H1 (cell line): ENCODE results near the gene EHHADH. TPM values are rescaled to one million over a fixed set of nuclear protein-coding genes. Genes with fewer than 3 reads are reported as not detected.

Experiments used
- CTCF ChIA-PET: fragments of 300-600 bp; sonication (Branson Sonifier 250); formaldehyde crosslinking; loops from one replicate; lab custom pipeline; 2021; ENCODE audit not compliant: partially characterized antibody; lab: Charles Lee
- POLR2A ChIA-PET: fragments of 300-600 bp; sonication (Branson Sonifier 250); formaldehyde crosslinking; loops from one replicate; lab custom pipeline; 2021; ENCODE audit warnings: inconsistent platforms; ENCODE audit not compliant: partially characterized antibody; lab: Charles Lee
- DNase-seq, 2 experiments: peaks; one replicate each; pipeline versions ENCODE4 v3.0.0 to v3.0.0-alpha.2; 2010 to 2022; ENCODE audit warnings: low spot score in 2 of 2, low read depth in 1 of 2, mixed read lengths in 1 of 2
- FAIRE-seq: peaks from 2 replicates; lab custom pipeline; 2011; peaks lifted over from hg19 to GRCh38; lab: Jason Lieb, UNC
- H2AFZ ChIP-seq: 2 replicates; pipeline ENCODE4 v1.8.1; 2012; ENCODE audit warnings: low read length, inconsistent platforms
- H2AK5ac ChIP-seq: 2 replicates; pipeline ENCODE4 v1.6.1; 2013; ENCODE audit warnings: low read depth, low read length
- H2BK120ac ChIP-seq: replicated peaks from 2 replicates; pipeline ENCODE3; 2013; ENCODE audit warnings: low read depth, low read length, inconsistent platforms
- H2BK12ac ChIP-seq: 2 replicates; pipeline ENCODE4 v1.6.1; 2013; ENCODE audit warnings: low read depth, low read length
- H2BK15ac ChIP-seq: 2 replicates; pipeline ENCODE4 v1.6.1; 2013; ENCODE audit warnings: low read length
- H2BK20ac ChIP-seq: 2 replicates; pipeline ENCODE4 v1.6.1; 2013; ENCODE audit warnings: low read length
- H2BK5ac ChIP-seq: 2 replicates; pipeline ENCODE4 v1.6.1; 2013; ENCODE audit warnings: low read depth, low read length
- H3K14ac ChIP-seq: 2 replicates; pipeline ENCODE4 v1.6.1; 2013; ENCODE audit warnings: inconsistent platforms; ENCODE audit not compliant: insufficient read length
- H3K18ac ChIP-seq: 2 replicates; pipeline ENCODE4 v1.6.1; 2013; ENCODE audit warnings: low read length; ENCODE audit errors: extremely low read depth
- H3K23ac ChIP-seq: 2 replicates; pipeline ENCODE4 v1.6.1; 2013; ENCODE audit warnings: inconsistent platforms; ENCODE audit not compliant: insufficient read length
- H3K23me2 ChIP-seq: 2 replicates; pipeline ENCODE4 v1.6.1; 2013; ENCODE audit warnings: low read depth, low read length
- H3K27ac ChIP-seq: 2 replicates; pipeline ENCODE4 v1.6.1; 2011; ENCODE audit warnings: low read depth, low read length, inconsistent platforms
- H3K27me3 ChIP-seq, 4 experiments: replicated peaks in 1 of 4; 1 replicate in 1 of 4; 2 replicates in 3 of 4; pipeline versions ENCODE4 v1.6.1 to v1.8.1; 2011 to 2013; ENCODE audit warnings: low read length in 3 of 4, mild to moderate bottlenecking in 3 of 4, inconsistent platforms in 2 of 4, mixed read lengths in 2 of 4, moderate library complexity in 1 of 4; ENCODE audit not compliant: control insufficient read depth in 3 of 4, insufficient read depth in 3 of 4; ENCODE audit errors: extremely low read depth in 1 of 4
- H3K36me3 ChIP-seq, 4 experiments: 2 replicates each; pipeline versions ENCODE4 v1.6.1 to v1.8.1; 2011 to 2013; ENCODE audit warnings: mild to moderate bottlenecking in 4 of 4, low read length in 3 of 4, moderate library complexity in 2 of 4, control low read depth in 1 of 4, inconsistent platforms in 1 of 4; ENCODE audit not compliant: insufficient read depth in 4 of 4, control insufficient read depth in 2 of 4
- H3K4ac ChIP-seq: replicated peaks from 2 replicates; pipeline ENCODE3; 2013; ENCODE audit warnings: low read length, low read depth, mixed read lengths, inconsistent platforms; ENCODE audit not compliant: insufficient read length
- H3K4me1 ChIP-seq, 4 experiments: replicated peaks in 1 of 4; 1 replicate in 1 of 4; 2 replicates in 3 of 4; pipeline versions ENCODE4 v1.6.1 to v1.8.1; 2011 to 2013; ENCODE audit warnings: low read length in 3 of 4, inconsistent platforms in 2 of 4, mixed read lengths in 1 of 4; ENCODE audit not compliant: insufficient read depth in 4 of 4, control insufficient read depth in 3 of 4
- H3K4me2 ChIP-seq, 2 experiments: 2 replicates each; pipeline versions ENCODE4 v1.6.1 to v1.8.1; 2011 to 2013; ENCODE audit warnings: low read depth in 2 of 2, low read length in 2 of 2, control low read depth in 1 of 2, inconsistent platforms in 1 of 2, mild to moderate bottlenecking in 1 of 2; ENCODE audit not compliant: insufficient read depth in 1 of 2
- H3K4me3 ChIP-seq, 4 experiments: fragments of 200-600, 300-600 bp in 1 of 4; sonication (generic), shearing (Covaris generic), sonication (Bioruptor Twin) in 1 of 4; 2 replicates each; pipeline versions ENCODE4 v1.5.1 to v1.8.1; 2011 to 2016; ENCODE audit warnings: low read length in 4 of 4, low read depth in 3 of 4, control low read depth in 2 of 4, inconsistent platforms in 2 of 4, mild to moderate bottlenecking in 2 of 4, mixed read lengths in 1 of 4, moderate library complexity in 1 of 4; ENCODE audit not compliant: insufficient read depth in 2 of 4; ENCODE audit errors: extremely low read depth in 1 of 4
- H3K56ac ChIP-seq: replicated peaks from 2 replicates; pipeline ENCODE3; 2013; ENCODE audit warnings: low read depth, mild to moderate bottlenecking, mixed read lengths, low read length, inconsistent platforms; ENCODE audit not compliant: insufficient read length
- H3K79me1 ChIP-seq: 2 replicates; pipeline ENCODE4 v1.6.1; 2013; ENCODE audit warnings: low read depth, low read length, control low read depth
- H3K79me2 ChIP-seq, 2 experiments: 2 replicates each; pipeline versions ENCODE4 v1.6.1 to v1.8.1; 2012 to 2013; ENCODE audit warnings: low read length in 2 of 2, mild to moderate bottlenecking in 2 of 2, inconsistent platforms in 1 of 2; ENCODE audit not compliant: insufficient read depth in 2 of 2, control insufficient read depth in 1 of 2
- H3K9ac ChIP-seq, 4 experiments: replicated peaks in 1 of 4; 1 replicate in 1 of 4; 2 replicates in 3 of 4; pipeline versions ENCODE4 v1.6.1 to v1.8.1; 2011 to 2013; ENCODE audit warnings: low read depth in 3 of 4, low read length in 3 of 4, control low read depth in 2 of 4, mild to moderate bottlenecking in 2 of 4, moderate library complexity in 2 of 4, inconsistent platforms in 1 of 4; ENCODE audit errors: extremely low read depth in 1 of 4
- H3K9me3 ChIP-seq, 2 experiments: 2 replicates each; pipeline versions ENCODE4 v1.6.1 to v1.8.1; 2012 to 2013; ENCODE audit warnings: mild to moderate bottlenecking in 2 of 2, moderate library complexity in 2 of 2, control low read depth in 1 of 2, inconsistent platforms in 1 of 2, low read depth in 1 of 2, low read length in 1 of 2, mixed read lengths in 1 of 2; ENCODE audit not compliant: insufficient read depth in 2 of 2
- H4K20me1 ChIP-seq, 2 experiments: replicated peaks in 1 of 2; 2 replicates each; pipeline versions ENCODE3 to v1.8.1; 2011 to 2013; ENCODE audit warnings: inconsistent platforms in 2 of 2, low read length in 2 of 2, mild to moderate bottlenecking in 1 of 2; ENCODE audit not compliant: insufficient read depth in 2 of 2, control insufficient read depth in 1 of 2
- H4K5ac ChIP-seq: 2 replicates; pipeline ENCODE4 v1.6.1; 2013; ENCODE audit warnings: low read length, low read depth, mixed read lengths, inconsistent platforms; ENCODE audit not compliant: insufficient read length
- H4K8ac ChIP-seq: 2 replicates; pipeline ENCODE4 v1.8.0; 2013; ENCODE audit warnings: mild to moderate bottlenecking, moderate library complexity, low read length, inconsistent platforms; ENCODE audit not compliant: insufficient read depth; ENCODE audit errors: extremely low read depth
- H4K91ac ChIP-seq: replicated peaks from 2 replicates; pipeline ENCODE3; 2013; ENCODE audit warnings: low read length, mixed read lengths, inconsistent platforms; ENCODE audit not compliant: insufficient read length
- E2F6 ChIP-seq: IDR thresholded peaks from 2 replicates; pipeline ENCODE4 v1.6.1; 2012; ENCODE audit warnings: inconsistent platforms
- SIX5 ChIP-seq: IDR thresholded peaks from 2 replicates; pipeline ENCODE4 v1.6.1; 2011; ENCODE audit warnings: mild to moderate bottlenecking, low read depth, low read length
- whole genome bisulfite sequencing, 2 experiments: shearing (Covaris generic) in 1 of 2; methylation state at CpG; one replicate each; pipeline versions ENCODE4 v1.1.6 to v1.1.7; 2013 to 2015; ENCODE audit warnings: low lambda C conversion rate in 2 of 2, mixed read lengths in 2 of 2, inconsistent platforms in 1 of 2, low coverage in 1 of 2, missing lambda C conversion rate in 1 of 2; ENCODE audit not compliant: insufficient replicate concordance in 2 of 2, insufficient coverage in 1 of 2, insufficient read length in 1 of 2; ENCODE audit errors: extremely low coverage in 1 of 2, missing lambda C conversion rate in 1 of 2; 5-methylcytosine and 5-hydroxymethylcytosine counted together
- polyA plus RNA-seq, 7 experiments: library from polyadenylated mRNA; depleted of rRNA in 3 of 7; stranded (reverse) in 5 of 7; unstranded in 2 of 7; fragments of >200 nt in 5 of 7; fragments of 200-250 nt in 2 of 7; gene quantifications; 1 replicate in 5 of 7; 2 replicates in 1 of 7; 4 replicates in 1 of 7; pipeline versions ENCODE4 v1.2.1 to v1.2.3, GENCODE V29; 2011 to 2013; ENCODE audit warnings: missing spikeins in 2 of 7, mixed read lengths in 2 of 7
- total RNA-seq: library from RNA; stranded (reverse); fragmentation: NEBNext Ultra II Directional; extraction: Animal tissue kit (Norgen Biotek cat#: 25700); gene quantifications from 2 replicates; pipeline ENCODE4 v1.2.1, GENCODE V29; 2021

EHHADH gene
- total and polyA plus RNA-seq, 2 of the 8 experiments (the other 6 are each of a cell fraction or from before 2014, with no cell fraction given): 1.4 to 3.5 TPM

DNA sequence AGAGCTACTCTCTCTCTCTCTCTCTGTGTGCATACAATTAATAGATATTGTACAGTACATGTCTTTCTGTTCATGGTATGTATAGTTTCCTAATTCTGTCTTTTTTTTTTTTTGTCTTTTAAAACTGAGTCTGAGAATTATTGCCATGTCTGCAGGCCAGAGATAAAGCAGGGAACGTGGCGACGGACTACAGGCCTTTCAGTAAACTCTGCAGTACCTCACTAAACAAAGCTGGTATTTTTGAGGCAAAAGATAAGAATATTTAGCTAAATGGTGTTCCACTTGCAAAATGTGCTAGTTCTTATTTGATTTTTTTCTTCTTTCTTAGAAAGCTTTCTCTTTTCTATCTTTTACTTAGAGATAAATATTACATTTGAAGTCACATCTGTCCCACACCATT, 44.0 kb upstream of the EHHADH start:
- H3K4me2 ChIP-seq: no peak overlapping the region
- no peaks in the 10 kb centered on the region for H3K36me3 ChIP-seq
- ChIA-PET POLR2A (interaction anchor here (0.7 kb wide), 1 partner anchor 413 kb away, joined by 3 read pairs; no protein-coding TSS in a partner anchor), CTCF (interaction anchor here (1.0 to 1.4 kb wide), 3 partner anchors 9 to 420 kb away, joined by 3 to 5 read pairs (median 3); no protein-coding TSS in a partner anchor)
- no peak overlapping the region for H3K56ac ChIP-seq
- no peak overlapping the region for H3K4ac ChIP-seq
- no peak overlapping the region for H4K5ac ChIP-seq
- no peaks in the 10 kb centered on the region for H3K9me3 ChIP-seq
- no peak overlapping the region for H4K8ac ChIP-seq
- DNase-seq (no peak), FAIRE-seq (no peak)
- no peaks in the 10 kb centered on the region for H3K79me2 ChIP-seq
- no peak overlapping the region for H2BK15ac ChIP-seq
- H3K79me1 ChIP-seq: no peaks in the 10 kb centered on the region
- no peak overlapping the region for H3K18ac ChIP-seq
- no peak overlapping the region for H2AFZ ChIP-seq
- H2BK5ac ChIP-seq: no peak overlapping the region
- no peak overlapping the region for H2BK20ac ChIP-seq
- no peak overlapping the region for H2BK120ac ChIP-seq
- no peaks in the 10 kb centered on the region for H3K27me3 ChIP-seq
- H4K20me1 ChIP-seq: no peaks in the 10 kb centered on the region
- no peak overlapping the region for H3K9ac ChIP-seq
- H3K27ac ChIP-seq: no peak overlapping the region
- H3K4me1 ChIP-seq: no peaks in the 10 kb centered on the region
- 80% methylated on average over 3 of the region's 3 CpGs; no CpG with 5 or more reads in 1 of the 2 experiments for WGBS, 2 experiments
- no peaks in the 10 kb centered on the region for H3K23me2 ChIP-seq
- H3K23ac ChIP-seq: no peak overlapping the region
- H4K91ac ChIP-seq: no peak overlapping the region
- H3K4me3 ChIP-seq: no peak overlapping the region
- no peak overlapping the region for H3K14ac ChIP-seq
- H2AK5ac ChIP-seq: no peak overlapping the region
- no peak overlapping the region for H2BK12ac ChIP-seq
- no peak for TF ChIP-seq E2F6
- TF ChIP-seq SIX5: no peak
